Fibroblast of mammary gland (primary cell): ENCODE measurements around the gene PKP1.

Source experiments
- DNase-seq: peaks from one replicate; pipeline ENCODE4 v3.0.0-alpha.2; 2010; ENCODE audit warnings: low read depth
- H3K4me3 ChIP-seq: 2 replicates; pipeline ENCODE4 v1.5.1; 2011; ENCODE audit warnings: low read depth, mild to moderate bottlenecking, low read length, moderate library complexity; ENCODE audit not compliant: control insufficient read depth
- CTCF ChIP-seq: conservative IDR thresholded peaks from 2 replicates; pipeline ENCODE4 v1.5.1; 2011; ENCODE audit warnings: low read depth, low read length, inconsistent platforms; ENCODE audit not compliant: control insufficient read depth, insufficient read depth

PKP1 gene

GRCh38 chr1:201270616-201271390 is 12.5 kb upstream of the PKP1 start:
- no peak for DNase-seq
- no peak overlapping the region for H3K4me3 ChIP-seq
- no peak for TF ChIP-seq CTCF

DNA sequence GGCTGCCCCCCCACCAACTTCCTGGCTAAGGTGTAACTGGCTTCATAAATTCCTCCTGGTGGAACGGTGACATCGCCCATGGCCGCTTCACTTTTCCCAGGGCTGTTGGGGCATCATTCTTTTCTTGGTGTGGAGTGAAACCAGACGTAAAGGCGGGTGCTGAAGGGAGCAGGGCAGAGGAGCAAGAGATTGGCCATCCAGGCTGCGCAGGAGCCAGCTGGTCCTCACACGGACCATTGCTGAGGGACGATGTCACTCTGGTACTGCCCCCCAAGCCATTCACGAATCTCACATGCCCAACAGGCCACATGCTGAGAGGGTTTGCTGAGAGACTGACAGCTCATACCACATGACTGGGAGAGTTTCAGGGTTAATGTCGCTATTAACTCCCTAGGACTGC is 10.5 kb upstream of the PKP1 start:
- no peak for TF ChIP-seq CTCF
- H3K4me3 ChIP-seq, result no peak overlapping the region
- no peak for DNase-seq

- DNase-seq, result no peak
- no peak overlapping the region for H3K4me3 ChIP-seq
- no peak for TF ChIP-seq CTCF
Observed at GRCh38 chr1:201274616-201275252, 8.6 kb upstream of the PKP1 start.

GRCh38 chr1:201275253-201275666 is 8.0 kb upstream of the PKP1 start:
- H3K4me3 ChIP-seq, result no peak overlapping the region
- peak; percentile 77 for DNase-seq
- no peak for TF ChIP-seq CTCF

- TF ChIP-seq CTCF, result no peak
- H3K4me3 ChIP-seq, result no peak overlapping the region
- no peak for DNase-seq
Observed at GRCh38 chr1:201276891-201277290, 6.4 kb upstream of the PKP1 start.

DNA sequence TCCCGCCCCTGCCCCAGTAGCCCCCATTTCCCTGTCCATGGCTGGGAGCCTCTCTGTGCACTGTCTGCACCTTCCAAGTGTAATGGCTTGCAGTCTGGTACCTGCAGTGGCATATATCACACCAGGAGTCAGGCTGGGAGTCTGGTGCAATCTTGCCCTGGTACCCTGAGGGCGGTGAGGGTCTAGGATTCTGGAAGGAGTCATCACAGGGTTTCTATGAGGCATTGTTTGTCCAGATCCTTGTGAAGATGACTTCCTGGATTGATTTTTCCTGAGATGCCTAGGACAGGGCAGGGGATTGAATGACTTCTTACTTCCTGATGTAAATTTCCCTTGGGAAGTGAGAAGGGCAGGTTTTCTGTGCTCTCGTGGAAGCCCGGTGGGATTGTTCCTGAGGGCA is 5.9 kb upstream of the PKP1 start:
- DNase-seq, result no peak
- no peak for TF ChIP-seq CTCF
- H3K4me3 ChIP-seq, result no peak overlapping the region
